ENCODE results near the gene RBM17. TPM values are rescaled to one million over a fixed set of nuclear protein-coding genes. Genes with fewer than 3 reads are reported as not detected.

RBM17 gene
- total and polyA plus RNA-seq, 4 donors, result 16.5 to 44.8 (median 34.1) TPM

GRCh38 chr10:6068006-6068405 is 20.8 kb upstream of the RBM17 start:
- DNase-seq (ENCODE audit: low spot score), result no peak
- Histone ChIP-seq H3K36me3 (ENCODE audit: control insufficient read depth in 4 of 4, insufficient read depth in 3 of 4, low read depth in 1 of 4, low read length in 3 of 4) (no peaks in the 10 kb centered on the region), H3K4me3 (ENCODE audit: low read depth in 1 of 3, low read length in 3 of 3) (no peak overlapping the region), H3K27me3 (ENCODE audit: control insufficient read depth in 4 of 4, insufficient read depth in 4 of 4, low read length in 3 of 4) (no peaks in the 10 kb centered on the region), H3K9ac (ENCODE audit: low read depth in 1 of 2, low read length in 2 of 2) (no peak overlapping the region), H3K27ac (ENCODE audit: low read depth in 1 of 2, low read length in 2 of 2) (no peak overlapping the region), H3K9me3 (ENCODE audit: control insufficient read depth in 4 of 4, low read length in 3 of 4) (no peaks in the 10 kb centered on the region), H3K4me1 (ENCODE audit: control insufficient read depth in 4 of 4, insufficient read depth in 4 of 4, low read length in 3 of 4) (no peaks in the 10 kb centered on the region)
- no peak for TF ChIP-seq RXRA (IDR thresholded peaks at IDR 0.05)
- TF ChIP-seq MAX (IDR thresholded peaks at IDR 0.05), result no peak
- TF ChIP-seq FOXA1 (IDR thresholded peaks at IDR 0.05), result no peak
- TF ChIP-seq HNF4G (IDR thresholded peaks at IDR 0.05), result no peak
- TF ChIP-seq GABPA (IDR thresholded peaks at IDR 0.05 in 1 of 2, conservative IDR thresholded peaks at IDR 0.05 in 1 of 2), result no peak
- TF ChIP-seq FOXA2 (IDR thresholded peaks at IDR 0.05), result no peak
- TF ChIP-seq, protein P1, sequence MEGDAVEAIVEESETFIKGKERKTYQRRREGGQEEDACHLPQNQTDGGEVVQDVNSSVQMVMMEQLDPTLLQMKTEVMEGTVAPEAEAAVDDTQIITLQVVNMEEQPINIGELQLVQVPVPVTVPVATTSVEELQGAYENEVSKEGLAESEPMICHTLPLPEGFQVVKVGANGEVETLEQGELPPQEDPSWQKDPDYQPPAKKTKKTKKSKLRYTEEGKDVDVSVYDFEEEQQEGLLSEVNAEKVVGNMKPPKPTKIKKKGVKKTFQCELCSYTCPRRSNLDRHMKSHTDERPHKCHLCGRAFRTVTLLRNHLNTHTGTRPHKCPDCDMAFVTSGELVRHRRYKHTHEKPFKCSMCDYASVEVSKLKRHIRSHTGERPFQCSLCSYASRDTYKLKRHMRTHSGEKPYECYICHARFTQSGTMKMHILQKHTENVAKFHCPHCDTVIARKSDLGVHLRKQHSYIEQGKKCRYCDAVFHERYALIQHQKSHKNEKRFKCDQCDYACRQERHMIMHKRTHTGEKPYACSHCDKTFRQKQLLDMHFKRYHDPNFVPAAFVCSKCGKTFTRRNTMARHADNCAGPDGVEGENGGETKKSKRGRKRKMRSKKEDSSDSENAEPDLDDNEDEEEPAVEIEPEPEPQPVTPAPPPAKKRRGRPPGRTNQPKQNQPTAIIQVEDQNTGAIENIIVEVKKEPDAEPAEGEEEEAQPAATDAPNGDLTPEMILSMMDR (IDR thresholded peaks at IDR 0.05; ENCODE audit: low read depth, low read length, missing input control), result no peak
- no peak for TF ChIP-seq ATF3 (IDR thresholded peaks at IDR 0.05)
- no peak for TF ChIP-seq SP1 (IDR thresholded peaks at IDR 0.05)
- TF ChIP-seq RAD21 (IDR thresholded peaks at IDR 0.05), result no peak
- WGBS, result 82% methylated on average over 6 of the region's 6 CpGs

- no peaks in the 10 kb centered on the region for H3K4me1 ChIP-seq (ENCODE audit: control insufficient read depth in 4 of 4, insufficient read depth in 4 of 4, low read length in 3 of 4)
- no peak overlapping the region for H3K27ac ChIP-seq (ENCODE audit: low read depth in 1 of 2, low read length in 2 of 2)
- no peaks in the 10 kb centered on the region for H3K9me3 ChIP-seq (ENCODE audit: control insufficient read depth in 4 of 4, low read length in 3 of 4)
- H3K4me3 ChIP-seq (ENCODE audit: low read depth in 1 of 3, low read length in 3 of 3), result no peak overlapping the region
- 83% methylated on average over 8 of the region's 8 CpGs for WGBS
- no peak for TF ChIP-seq NR2F2 (IDR thresholded peaks at IDR 0.05)
- TF ChIP-seq HNF4A (conservative IDR thresholded peaks at IDR 0.05), result no peak
- TF ChIP-seq, protein P1 (IDR thresholded peaks at IDR 0.05; ENCODE audit: low read depth, low read length, missing input control), result no peak
- no peak for TF ChIP-seq ATF3 (IDR thresholded peaks at IDR 0.05)
- no peak for TF ChIP-seq ZBTB33 (IDR thresholded peaks at IDR 0.05)
- TF ChIP-seq MAX (IDR thresholded peaks at IDR 0.05), result no peak
- TF ChIP-seq YY1 (IDR thresholded peaks at IDR 0.05), result no peak
- TF ChIP-seq FOXA2 (IDR thresholded peaks at IDR 0.05), result no peak
- no peak for TF ChIP-seq TAF1 (conservative IDR thresholded peaks at IDR 0.05)
- TF ChIP-seq SP1 (IDR thresholded peaks at IDR 0.05), result no peak
- no peak for TF ChIP-seq FOXA1 (IDR thresholded peaks at IDR 0.05)
- no peak for TF ChIP-seq RXRA (IDR thresholded peaks at IDR 0.05)
- TF ChIP-seq HNF4G (IDR thresholded peaks at IDR 0.05), result no peak
- TF ChIP-seq RAD21 (IDR thresholded peaks at IDR 0.05), result no peak
- TF ChIP-seq EGR1 (IDR thresholded peaks at IDR 0.05; ENCODE audit: low read depth in 2 of 2), result no peak
- TF ChIP-seq JUND (IDR thresholded peaks at IDR 0.05), result no peak
- no peak for TF ChIP-seq GABPA (IDR thresholded peaks at IDR 0.05 in 1 of 2, conservative IDR thresholded peaks at IDR 0.05 in 1 of 2)
- H3K9ac ChIP-seq (ENCODE audit: low read depth in 1 of 2, low read length in 2 of 2), result no peak overlapping the region
- H3K36me3 ChIP-seq (ENCODE audit: control insufficient read depth in 4 of 4, insufficient read depth in 3 of 4, low read depth in 1 of 4, low read length in 3 of 4), result no peaks in the 10 kb centered on the region
- DNase-seq (ENCODE audit: low spot score), result no peak
- H3K27me3 ChIP-seq (ENCODE audit: control insufficient read depth in 4 of 4, insufficient read depth in 4 of 4, low read length in 3 of 4), result no peaks in the 10 kb centered on the region
Observed at GRCh38 chr10:6068422-6068821, 20.4 kb upstream of the RBM17 start.
